Measurements from ENCODE around the gene ZNF70.

ZNF70 gene

DNA sequence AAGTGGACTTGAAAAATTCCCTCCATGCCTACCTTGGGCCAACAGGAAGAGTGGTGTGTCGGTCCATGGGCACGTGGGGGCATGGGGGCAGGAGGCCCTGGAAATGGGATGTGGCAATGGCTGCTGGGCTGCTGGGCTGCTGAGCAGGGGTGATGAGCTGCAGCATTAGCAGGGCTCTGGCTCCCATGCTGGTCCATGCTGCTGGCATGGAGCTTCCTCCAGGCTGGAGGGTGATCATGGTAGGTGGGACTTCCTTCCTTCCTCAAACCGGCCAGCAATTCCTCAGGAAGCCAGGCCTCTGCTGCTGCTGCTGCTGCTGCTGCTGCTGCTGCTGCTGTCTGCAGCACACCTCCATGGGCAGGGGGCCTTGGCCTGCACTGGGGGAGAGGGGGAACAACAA is 55.8 kb downstream of the ZNF70 start:
- no peak for DNase-seq (ENCODE audit: low read depth in 1 of 2, low spot score in 1 of 2)

DNA sequence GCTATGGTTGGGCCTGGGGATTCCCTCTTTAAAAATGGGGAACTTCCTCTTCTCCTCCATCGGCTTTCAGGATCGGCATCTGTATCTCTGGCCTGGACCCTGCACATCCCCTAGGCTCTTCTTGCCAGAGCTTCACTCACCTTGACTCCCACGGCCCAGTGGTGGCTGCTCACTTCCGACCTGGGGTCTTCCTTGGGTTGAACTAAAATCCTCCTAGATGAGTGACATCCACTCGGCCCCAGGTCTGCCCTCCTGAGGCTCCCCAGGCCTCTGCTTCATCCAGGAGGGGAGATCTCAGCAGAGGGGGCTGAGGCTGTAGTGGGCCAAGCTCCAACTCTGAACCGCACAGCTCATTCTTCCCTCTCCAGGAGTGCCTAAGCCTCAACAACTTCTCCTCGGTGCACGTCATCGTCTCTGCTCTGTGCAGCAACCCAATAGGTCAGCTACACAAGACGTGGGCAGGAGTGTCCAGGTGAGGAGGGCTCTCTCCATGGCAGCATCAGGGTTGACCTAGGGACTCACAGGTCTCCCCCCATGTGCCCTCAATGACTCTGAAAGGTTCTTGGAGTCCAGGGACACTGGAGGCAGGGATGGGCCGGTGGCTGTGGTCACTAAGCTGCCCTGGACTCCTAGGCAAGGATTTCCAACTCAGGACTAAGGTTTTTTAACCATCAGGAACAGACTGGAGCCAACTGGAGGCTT is 56.8 kb downstream of the ZNF70 start:
- no peak for DNase-seq (ENCODE audit: low read depth in 1 of 2, low spot score in 1 of 2)

DNA sequence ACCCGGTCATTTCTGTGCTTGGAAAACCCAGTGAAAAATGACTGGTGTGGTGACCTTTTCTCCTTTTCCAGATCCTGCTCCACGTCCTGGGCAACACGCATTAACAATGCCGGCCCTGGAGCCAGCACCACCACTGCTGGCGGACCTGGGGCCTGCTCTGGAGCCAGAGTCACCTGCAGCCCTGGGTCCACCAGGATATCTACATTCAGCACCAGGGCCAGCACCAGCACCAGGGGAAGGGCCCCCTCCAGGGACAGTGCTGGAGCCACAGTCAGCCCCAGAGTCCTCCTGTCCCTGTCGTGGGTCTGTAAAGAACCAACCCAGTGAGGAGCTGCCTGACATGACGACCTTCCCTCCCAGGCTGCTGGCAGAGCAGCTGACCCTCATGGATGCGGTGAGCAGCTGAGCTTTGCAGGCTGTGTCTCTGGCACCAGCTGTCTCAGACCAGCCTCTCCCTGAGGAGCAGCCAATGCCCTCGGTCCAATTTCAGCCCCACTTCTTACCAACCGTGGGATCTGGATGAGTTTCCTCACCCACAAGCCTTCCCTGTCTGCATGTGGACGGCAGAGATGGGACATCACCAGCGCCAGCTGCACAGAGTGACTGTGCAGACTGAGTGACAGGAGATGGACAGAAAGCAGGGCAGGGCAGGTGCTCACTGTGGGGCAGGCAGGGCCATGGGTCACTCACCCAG is 58.2 kb downstream of the ZNF70 start:
- DNase-seq (ENCODE audit: low read depth in 1 of 2, low spot score in 1 of 2), result no peak

DNA sequence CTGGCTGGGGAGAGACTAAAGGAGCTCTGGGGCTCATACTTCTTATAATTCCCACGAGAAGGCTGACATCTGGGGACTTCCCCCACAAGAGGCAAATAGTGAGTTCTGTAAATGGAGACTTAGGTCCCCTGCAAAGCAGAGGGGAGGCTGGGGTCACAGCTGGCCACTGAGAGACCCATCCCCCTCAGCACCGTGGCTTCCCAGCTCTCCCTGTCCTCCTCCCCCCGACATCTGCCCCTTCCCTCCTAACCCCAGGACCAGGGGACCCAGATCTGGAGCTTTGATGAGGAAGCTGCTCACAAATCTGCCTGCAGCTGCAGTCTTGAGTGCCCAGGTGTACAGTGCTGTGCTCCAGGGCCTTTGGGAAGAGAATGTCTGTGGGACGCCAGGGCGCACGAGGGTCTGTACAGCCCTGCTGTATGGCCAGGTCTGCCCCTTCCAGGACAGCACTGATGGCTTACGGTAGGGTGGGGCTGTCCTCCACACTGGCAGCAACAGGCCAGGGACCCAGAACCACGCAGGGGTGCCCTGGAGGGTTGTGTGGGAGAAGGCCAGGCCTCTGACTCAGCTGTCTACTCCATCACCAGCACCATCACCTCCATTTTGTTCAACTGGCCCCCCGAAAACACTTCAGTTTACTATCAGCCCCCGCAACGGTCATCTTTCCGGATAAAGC is 59.0 kb downstream of the ZNF70 start:
- no peak for DNase-seq (ENCODE audit: low read depth in 1 of 2, low spot score in 1 of 2)

DNA sequence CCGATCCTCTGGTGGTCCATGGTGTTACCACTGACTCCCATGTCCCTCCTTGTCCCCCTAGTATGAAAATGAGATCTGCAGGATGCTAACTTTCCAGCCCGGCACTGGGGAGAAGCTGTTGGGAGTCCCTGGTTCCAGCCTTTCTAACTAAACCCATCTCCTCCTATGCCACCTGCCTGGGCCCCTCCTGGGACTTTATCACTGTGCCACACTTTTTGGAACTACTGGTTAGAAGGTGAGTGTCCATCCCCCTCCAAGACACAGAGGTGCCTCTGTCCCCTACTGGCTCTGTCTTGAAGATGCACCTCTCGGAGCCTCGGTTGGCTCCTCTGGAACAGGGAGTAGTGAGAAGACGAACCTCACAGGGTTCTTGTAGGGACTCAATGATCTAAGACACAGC is 60.2 kb downstream of the ZNF70 start, which contains the start of gene RGL4:
TSS of gene RGL4 (plus strand) at position 301 of the 400 bp plus-strand sequence. CDS start 1,018 bp downstream, outside the sequence.
- DNase-seq (ENCODE audit: low read depth in 1 of 2, low spot score in 1 of 2), result no peak

DNA sequence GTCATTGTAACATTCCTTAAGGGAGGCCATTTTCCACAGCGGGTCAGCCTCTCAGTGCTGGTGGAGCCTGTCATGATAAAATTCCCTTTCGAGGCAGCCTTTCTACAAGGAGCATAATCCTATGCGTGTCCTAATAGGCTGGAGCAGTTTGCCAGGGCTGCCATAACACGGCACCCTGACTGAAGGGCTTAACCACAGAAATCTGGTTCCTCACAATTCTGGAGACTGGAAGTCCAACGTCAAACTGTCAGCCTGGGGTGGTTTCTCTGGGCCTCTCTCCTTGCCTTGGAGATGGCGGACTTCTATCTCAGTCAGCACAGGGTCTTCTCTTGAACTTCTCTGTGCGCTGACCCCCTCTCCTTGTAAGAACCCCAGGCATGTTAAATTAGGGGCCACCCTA is 61.5 kb downstream of the ZNF70 start:
- DNase-seq (ENCODE audit: low read depth in 1 of 2, low spot score in 1 of 2), result no peak

All from stimulated activated CD4-positive, alpha-beta T cell treated with anti-CD3 and anti-CD28 coated beads, Interleukin-15, amount 100 ng/mL, for 1 hour (primary cell).